HG02884 (cell line): Measurements from ENCODE around the gene RMRP.

ENCODE experiments used
- ATAC-seq: cut with Tn5 transposase; IDR thresholded peaks from one replicate; pipeline ENCODE4 v1.9.1; 2021; ENCODE audit warnings: mild to moderate bottlenecking, moderate library complexity; ENCODE audit not compliant: unreplicated experiment

Gene RMRP

DNA sequence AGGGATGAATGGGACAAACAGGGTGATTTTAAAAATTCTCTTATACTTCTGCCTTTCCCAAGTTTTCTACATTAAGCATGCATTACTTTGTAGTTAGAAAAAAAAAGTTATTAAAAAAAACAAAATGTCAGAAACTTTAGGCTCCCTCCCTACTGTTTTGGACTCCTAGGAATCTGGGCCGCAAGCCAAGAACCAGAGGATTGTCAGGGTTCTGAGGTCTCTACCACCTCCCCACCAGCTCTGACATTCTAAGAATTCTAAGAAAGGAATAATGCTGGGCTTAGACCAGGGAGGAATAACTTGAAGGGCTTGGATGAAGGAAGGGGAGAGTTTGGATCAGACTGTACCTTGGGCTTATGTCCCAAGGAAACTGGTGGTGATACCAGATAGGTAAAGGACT lies 8.2 kb upstream of the RMRP start:
- ATAC-seq, result no peak

DNA sequence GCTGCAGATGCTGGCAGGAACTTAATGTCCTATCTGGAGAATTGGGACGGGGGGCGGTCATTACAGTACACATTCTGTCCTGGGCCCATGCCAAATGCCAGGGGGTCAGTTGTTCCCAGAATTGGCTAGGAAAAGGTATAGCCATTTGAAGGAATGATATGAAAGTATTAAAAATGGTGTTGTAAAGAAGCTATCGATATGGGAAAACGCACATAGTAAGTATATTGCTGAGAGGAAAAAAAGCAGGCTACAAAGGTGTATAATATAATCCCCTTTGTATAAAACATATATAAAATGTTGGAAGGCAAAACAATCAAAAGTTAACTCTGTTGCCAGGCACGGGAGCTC lies 7.6 kb upstream of the RMRP start:
- no peak for ATAC-seq

DNA sequence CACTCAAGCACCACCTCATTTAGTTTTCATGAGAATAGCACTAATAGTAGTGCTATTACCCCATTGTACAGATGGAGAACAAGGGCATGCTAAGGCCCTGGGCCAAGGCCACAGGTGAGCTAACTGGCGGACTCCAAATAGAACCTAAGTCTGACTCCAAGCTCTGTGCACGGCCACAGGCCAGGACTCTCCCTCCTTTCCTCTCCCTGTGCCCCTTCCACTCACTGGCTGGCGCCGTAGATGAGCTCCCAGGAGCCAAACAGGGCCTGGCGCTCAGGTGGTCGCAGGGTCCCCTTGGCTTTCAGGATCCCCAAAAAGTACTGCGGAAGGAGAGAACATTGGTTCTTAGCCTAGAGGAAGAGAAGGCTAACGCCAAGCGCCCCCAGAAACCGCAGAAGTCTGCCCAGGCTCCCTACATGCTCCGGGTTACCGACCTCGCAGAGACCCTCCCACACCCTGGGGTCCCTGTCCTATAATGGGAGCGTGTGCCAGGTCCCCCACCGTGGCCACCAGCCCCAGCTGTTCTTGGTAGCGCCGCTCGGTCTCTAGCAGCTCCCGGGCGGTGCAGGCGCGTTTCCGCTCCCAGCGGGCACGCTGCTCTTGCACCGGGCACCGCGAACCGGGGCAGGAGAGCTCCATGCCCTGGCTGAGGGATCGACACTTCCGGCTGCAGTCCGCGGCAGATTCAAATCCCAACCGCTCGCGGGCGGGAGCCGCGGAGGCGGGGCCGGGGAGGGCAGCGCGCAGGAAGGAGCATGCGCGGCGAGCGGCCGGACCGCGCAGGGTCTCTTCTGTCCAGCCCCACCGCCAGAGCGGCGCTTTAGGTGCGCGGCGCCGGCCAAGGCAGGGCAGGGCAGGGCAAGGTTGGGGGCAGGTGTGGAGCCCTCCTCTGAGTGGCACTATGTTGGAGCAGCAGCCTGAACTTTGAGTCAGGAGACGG lies 7.0 kb upstream of the RMRP start, which contains the start of gene ARHGEF39:
Gene ARHGEF39, minus strand, starts transcription at position 665 of the 940 bp plus-strand sequence. Its CDS starts 26 bp downstream, at position 639.
- ATAC-seq, result peak; percentile 70

DNA sequence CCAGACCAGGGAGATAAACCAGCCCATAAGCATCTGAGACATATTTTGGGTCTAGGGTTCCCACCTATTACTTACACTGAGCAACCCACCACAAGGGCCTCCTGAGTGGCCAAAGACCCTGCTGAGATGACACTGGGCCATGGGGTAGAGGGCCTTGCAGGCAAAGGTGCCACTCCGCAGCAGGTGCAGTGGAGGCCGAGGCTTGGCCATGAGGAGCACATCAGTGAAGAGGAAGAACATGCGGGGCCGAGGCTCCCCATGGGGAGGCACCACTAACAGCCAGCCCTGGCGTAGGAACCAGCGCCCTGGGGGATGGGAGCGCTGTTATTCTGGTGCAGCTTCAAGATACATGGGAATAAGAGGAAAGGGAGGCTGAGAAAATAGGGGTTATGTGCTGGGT lies 4.6 kb upstream of the RMRP start:
- ATAC-seq, result no peak

DNA sequence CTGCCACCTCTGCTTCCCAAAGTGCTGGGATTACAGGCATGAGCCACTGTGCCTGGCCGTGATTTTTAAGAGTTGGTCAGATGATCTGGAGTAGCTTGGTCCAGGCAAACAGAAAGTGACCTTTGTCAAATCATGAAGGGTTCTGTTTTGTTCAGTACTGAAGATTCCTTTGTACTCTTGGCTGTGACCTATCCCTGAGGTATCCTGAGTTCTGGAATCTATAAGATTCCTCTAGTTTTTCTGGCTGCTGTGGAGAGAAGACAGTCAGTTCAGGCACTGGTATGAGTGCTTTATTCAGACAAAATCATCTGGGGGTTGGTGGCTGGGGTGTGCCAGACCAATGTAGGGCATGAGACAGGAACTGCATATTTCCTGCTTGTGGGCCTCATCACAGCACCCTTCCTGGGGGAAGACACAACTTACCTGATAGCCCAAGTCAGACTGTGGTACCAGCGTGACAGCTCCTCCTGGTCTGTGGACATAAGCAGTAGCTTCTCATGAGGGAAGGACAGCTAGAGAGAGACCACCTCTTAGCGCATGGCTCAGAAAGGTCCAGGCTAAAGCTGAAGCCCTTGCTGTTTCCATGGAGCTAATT lies 4.0 kb upstream of the RMRP start:
- no peak for ATAC-seq

DNA sequence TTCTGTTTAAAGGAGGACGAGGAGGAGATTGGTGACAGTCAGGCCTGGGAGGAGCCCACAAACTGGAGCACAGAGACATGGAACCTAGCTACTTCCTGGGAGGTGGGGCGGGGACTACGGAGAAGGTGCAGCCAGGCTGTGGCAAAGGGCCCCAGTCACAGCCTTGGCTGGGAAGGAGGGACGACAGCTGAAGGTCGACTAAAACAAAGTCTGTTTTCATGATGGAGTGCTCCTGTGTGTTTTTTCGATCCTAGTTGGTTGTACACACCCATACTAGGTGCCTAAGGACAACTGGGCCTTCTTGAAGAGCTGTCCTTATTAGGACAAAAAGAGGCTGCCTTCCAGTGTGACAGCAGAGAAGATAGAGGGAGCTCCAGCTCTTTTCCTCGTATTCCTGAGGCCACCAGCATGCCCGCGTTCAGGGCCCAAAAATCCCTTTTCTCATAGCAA lies 3.2 kb upstream of the RMRP start:
- no peak for ATAC-seq

DNA sequence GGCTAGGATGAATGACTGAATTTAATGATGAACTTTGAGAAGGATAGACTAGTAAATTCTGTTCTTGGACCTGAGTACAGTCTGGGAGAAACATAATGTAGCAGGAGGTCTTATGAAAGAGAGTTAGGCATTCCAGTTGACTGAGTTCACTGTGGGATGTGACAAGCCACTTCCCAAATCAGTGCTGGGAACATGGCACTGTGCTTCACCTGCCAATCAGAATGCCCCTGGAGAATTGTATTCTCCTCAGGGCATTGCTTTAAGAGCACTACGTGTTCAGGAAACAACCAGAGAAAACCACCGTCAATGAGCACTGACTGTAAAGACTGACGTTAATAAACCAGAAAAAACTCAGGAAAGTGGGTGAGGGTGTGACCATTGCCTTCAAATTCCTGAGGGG lies 1.5 kb upstream of the RMRP start:
- no peak for ATAC-seq

DNA sequence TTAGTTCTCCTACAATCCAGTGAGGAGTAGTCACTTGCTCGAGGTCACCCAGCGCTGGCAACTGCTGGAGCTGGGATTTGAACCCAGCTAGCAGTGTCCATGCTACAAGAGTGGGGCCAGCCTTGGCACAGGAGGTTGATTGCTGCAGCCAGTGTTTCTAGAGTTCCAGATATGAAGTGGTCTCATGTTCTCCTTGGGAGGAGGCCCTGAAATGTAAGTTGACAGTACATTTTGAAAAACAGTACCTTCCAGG lies 1.1 kb upstream of the RMRP start:
- ATAC-seq, result no peak

DNA sequence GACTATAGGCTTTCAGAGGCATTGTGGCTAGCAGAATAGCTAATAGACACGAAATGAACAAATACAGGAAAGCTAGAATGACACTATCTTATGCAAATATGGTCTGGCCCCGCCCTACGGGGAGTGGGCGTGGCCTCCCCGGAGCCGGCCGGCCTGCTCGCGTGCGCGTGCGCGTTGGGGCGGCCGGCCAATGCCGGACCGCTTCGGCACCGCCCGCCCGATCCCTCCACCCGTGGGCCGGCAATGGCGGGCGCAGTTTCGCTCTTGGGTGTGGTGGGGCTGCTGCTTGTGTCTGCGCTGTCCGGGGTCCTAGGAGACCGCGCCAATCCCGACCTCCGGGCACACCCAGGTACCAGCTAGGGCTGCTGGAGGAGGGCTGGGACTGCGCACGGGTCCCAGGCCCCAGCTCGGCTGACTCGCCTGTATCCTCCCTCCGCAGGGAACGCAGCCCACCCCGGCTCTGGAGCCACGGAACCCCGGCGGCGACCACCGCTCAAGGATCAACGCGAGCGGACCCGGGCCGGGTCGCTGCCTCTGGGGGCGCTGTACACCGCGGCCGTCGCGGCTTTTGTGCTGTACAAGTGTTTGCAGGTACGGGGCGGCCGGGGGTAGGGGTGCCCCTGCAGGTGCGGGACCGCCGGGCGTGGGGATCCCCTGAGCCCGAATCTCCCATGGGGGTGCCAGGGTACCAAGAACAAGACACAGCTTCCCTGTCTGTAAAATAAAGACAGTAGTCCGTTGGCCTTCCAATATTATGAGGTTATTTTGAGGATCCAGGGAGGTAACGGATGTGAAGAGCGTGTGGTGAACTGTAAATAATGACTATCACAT lies 533 bp upstream of the RMRP start, which contains the start of gene CCDC107:
Gene CCDC107, plus strand, starts transcription at position 156 of the 831 bp plus-strand sequence. Its CDS starts 88 bp downstream, at position 244.
- peak; percentile 54 for ATAC-seq

DNA sequence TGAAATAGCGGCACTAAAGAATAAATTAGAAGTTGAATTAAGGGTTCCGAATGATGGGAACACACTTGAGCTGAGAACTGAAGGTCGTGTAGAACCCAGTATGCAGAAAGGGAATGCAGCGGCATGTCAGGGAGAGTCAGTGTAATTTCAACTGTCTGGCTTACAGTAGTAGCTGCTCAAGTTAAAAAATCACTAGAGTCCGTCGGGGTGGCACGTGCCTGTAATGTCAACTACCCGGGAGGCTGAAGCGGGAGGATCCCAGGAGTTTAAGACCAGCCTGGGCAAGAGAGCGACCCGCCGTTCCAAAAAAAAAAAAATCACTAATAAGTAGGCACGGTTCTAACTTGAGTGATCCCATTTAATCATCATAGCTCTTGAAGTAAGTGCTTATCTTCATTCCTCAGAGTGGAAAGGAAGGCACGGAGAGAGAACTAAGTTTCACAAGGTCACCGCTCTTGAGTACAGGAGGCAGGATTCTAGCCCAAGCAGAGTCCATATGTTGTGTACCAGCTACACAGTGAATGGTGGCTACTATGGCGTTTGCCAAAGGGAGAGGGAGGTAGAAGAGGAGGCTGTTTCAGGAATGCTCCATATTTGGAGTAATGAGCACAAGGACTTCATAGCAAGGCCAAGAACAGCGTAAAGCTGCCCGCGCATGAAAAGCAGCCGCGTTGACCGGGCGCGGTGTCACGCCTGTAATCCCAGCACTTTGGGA lies 831 bp downstream of the RMRP start:
- ATAC-seq, result no peak

DNA sequence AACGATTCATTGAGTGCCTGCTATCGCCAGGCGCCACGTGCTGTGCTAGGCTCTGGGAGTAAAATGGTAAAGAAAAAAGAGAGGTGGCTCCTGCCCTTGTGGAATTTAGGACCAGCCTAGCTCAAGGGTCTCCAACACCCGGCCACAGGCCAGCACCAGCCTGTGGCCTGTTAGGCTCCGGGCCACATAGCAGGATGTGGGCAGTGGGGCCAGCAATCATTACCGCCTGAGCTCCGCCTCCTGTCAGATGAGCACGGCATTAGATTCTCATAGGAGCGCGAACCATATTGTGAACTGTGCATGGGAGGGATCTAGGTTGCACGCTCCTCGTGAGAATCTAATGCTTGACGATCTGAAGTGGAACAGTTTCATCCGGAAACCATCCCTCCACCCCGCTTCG lies 1.5 kb downstream of the RMRP start:
- ATAC-seq, result no peak

GRCh38 chr9:35653611-35654010 lies 4.2 kb downstream of the RMRP start:
- ATAC-seq, result no peak

DNA sequence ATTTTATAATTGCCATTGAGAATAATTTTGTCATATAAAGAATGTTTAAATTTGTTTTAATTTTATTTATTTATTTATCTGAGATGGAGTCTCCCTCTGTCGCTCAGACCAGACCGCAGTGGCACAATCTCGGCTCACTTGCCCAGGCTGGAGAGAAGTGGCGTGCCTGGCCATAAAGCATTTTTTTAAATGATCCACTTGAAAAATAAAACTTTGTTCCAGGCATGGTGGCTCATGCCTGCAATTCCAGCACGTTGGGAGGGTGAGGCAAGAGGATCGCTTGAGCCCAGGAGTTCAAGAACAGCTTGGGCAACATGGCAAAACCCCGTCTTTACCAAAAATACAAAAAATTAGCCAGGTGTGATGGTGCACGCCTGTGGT lies 5.0 kb downstream of the RMRP start:
- ATAC-seq, result no peak

GRCh38 chr9:35651956-35652828 lies 5.6 kb downstream of the RMRP start:
- ATAC-seq, result no peak

DNA sequence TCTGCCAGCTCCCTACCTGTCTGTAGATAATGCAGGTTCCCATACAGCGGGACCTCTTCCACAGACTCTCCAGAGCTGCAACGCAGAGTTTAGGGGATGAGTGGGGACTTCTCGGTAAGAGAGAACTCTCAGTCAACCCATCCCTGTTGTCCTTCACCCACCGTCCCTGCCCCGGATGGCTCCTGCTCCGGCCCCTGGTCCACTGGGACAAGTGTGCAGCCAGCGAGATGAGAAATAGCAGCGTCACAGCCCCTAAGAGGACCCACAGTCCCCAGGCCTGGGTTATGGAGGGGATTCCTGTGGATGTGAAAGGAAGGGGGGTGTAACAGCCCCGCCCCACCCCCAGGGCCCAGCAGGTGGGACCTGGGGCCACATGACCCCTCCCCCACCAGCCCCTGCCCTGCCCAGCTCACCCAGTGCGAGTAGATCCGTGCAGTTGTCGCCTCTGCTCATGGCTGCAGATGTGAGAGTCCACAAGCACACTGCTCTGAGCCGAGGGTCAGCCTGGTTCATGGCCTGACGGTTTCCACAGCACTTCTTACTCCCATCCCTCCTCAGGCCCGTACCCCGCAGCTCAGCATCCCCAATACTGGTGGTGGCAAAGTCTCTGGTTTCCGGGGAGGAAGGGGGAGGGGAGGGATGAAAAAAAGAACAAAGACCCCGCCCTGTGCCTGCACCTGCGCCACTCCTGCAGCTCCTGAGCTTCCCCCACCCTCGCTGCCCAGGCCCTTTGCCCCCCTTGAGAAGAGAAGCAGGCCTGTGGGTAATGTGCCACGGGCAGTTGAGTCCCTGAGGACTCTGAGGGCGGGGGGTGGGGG lies 7.3 kb downstream of the RMRP start, which contains the start of gene SIT1:
Gene SIT1, minus strand, starts transcription at position 591 of the 818 bp plus-strand sequence. Its CDS starts 78 bp downstream, at position 513.
- ATAC-seq, result no peak

DNA sequence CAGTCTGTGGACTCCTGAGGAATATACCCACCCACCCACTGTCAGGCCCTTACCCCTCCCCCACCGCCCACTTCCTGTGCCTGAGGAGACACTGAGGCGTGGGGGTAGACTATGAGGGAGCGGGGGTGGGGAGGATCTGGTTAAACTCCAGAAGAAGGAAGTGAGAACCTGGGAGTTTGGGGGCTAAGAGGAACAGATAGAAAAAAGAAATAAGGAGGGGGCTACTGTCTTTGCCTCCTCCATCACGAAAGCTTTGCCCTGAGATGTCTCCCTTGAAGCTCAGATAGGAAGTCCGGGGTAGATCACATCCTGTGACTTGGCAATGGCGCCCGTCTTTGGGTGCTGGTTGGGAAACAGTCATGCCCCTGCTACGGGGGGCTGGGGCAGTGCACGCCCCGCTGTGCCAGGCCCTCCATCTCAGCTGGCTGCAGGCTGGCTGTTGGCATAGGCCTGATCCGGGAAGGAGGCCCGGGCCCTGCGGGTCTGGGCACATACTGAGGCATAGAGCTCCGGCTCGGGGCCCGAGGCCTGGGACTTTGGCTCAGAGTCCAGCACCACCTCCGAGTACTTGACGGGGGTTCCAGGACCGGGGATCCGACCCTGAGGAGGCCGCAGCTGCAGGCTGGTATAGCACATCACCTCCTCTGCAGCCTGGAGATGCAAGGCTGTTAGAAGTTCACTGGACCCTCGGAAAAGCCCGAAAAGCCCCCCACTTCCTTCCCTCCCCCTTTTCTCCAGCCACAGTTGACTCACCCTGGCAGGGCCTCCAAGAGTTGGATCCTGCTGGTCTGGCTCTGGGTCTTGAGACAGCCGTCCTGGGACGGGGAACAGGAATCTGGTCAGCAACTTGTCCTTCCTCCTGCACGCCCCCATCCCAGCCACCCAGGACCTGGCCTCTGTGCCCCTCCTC lies 8.1 kb downstream of the RMRP start:
- ATAC-seq, result no peak

DNA sequence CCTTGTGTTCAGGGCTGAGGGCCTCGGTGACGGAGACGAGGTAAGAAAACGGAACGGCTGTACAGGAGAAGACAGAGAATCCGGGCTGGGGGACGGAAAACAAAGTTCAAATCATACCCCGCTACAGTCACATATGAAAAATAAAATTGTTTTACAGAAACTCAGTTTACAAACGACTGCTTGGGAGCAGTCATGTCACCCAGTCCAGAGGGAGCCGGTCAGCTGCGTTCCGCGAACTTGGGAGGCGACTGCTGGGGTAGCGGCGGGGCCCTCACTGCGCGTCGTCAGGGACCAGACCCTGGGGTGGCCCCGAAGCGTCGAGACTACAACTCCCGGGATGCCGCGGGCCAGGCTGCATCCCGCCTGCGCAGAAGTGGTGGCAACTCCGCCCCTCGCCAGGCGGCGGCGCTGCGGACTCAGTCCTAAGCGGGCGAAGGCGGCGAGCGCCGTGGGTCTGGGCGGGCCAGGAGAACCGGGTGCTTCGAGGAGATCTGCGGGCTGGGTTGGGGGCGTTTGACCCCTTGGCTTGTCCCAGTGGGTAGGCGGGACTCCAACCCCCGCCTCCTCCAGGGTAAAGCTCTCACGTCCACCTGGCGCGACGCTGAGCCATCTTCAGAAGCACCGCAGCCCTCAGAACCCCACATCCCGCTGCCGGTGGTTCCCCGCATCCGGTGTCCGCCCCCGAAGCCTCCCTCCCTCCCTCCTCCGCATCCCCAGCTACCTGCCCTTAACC lies 11.1 kb downstream of the RMRP start:
- ATAC-seq, result peak; percentile 78
